Measurements from ENCODE around the gene ADAM22. TPM values are rescaled to one million over a fixed set of nuclear protein-coding genes. Genes with fewer than 3 reads are reported as not detected.

Gene ADAM22
- total and polyA plus RNA-seq, 2 donors from 2014 or later: 2.2 to 7.9 TPM

- TF ChIP-seq CTCF (IDR thresholded peaks at IDR 0.05; ENCODE audit: borderline replicate concordance, extremely low read depth, insufficient read depth): no peak
- H3K9ac ChIP-seq (ENCODE audit: low read length in 3 of 3): no peak overlapping the region
- no peak overlapping the region for H3K4me3 ChIP-seq (ENCODE audit: low read length in 3 of 3)
- H3K4me1 ChIP-seq (ENCODE audit: control insufficient read depth in 2 of 3, insufficient read depth in 2 of 3, low read depth in 1 of 3, low read length in 3 of 3): no peaks in the 10 kb centered on the region
- H3K27me3 ChIP-seq (ENCODE audit: control insufficient read depth, insufficient read depth, low read length): no peaks in the 10 kb centered on the region
- H3K36me3 ChIP-seq (ENCODE audit: control insufficient read depth in 2 of 3, insufficient read depth in 3 of 3, low read length in 3 of 3): no peaks in the 10 kb centered on the region
- H3K27ac ChIP-seq (ENCODE audit: low read depth in 2 of 2, low read length in 2 of 2): no peak overlapping the region
- H3K9me3 ChIP-seq (ENCODE audit: control insufficient read depth in 2 of 3, insufficient read depth in 1 of 3, low read length in 3 of 3): no peaks in the 10 kb centered on the region
- peak in 4 of 5 donors; percentile 21 to 52 (median 39) for DNase-seq
- no peak for FAIRE-seq
- intact Hi-C loops (cut with DNase I): no loop called here
Measured at GRCh38 chr7:87926581-87927461, 7.2 kb upstream of the ADAM22 start.

- Histone ChIP-seq H3K9ac (ENCODE audit: low read length in 3 of 3) (peak overlapping the region in 1 of 3 donors; percentile 44), H3K9me3 (ENCODE audit: control insufficient read depth in 2 of 3, insufficient read depth in 1 of 3, low read length in 3 of 3) (no peaks in the 10 kb centered on the region), H3K27ac (ENCODE audit: low read depth in 2 of 2, low read length in 2 of 2) (peak overlapping the region in 1 of 2 donors; percentile 20), H3K4me3 (ENCODE audit: low read length in 3 of 3) (peak overlapping the region; percentile 58 to 82 (median 82)), H3K27me3 (ENCODE audit: control insufficient read depth, insufficient read depth, low read length) (no peaks in the 10 kb centered on the region), H3K36me3 (ENCODE audit: control insufficient read depth in 2 of 3, insufficient read depth in 3 of 3, low read length in 3 of 3) (no peaks in the 10 kb centered on the region), H3K4me1 (ENCODE audit: control insufficient read depth in 2 of 3, insufficient read depth in 2 of 3, low read depth in 1 of 3, low read length in 3 of 3) (peaks cover 0 to 7% (median 0%) of the 10 kb centered on the region in 3 donors)
- TF ChIP-seq CTCF (IDR thresholded peaks at IDR 0.05; ENCODE audit: borderline replicate concordance, extremely low read depth, insufficient read depth): no peak
- intact Hi-C loops (cut with DNase I): no loop called here
- DNase-seq: no peak
- FAIRE-seq: no peak
Measured at GRCh38 chr7:87933605-87933952, 472 bp upstream of the ADAM22 start.

GRCh38 chr7:87934699-87935383, 790 bp downstream of the ADAM22 start:
- peak overlapping the region; percentile 71 to 84 (median 82) for H3K4me3 ChIP-seq (ENCODE audit: low read length in 3 of 3)
- H3K4me1 ChIP-seq (ENCODE audit: control insufficient read depth in 2 of 3, insufficient read depth in 2 of 3, low read depth in 1 of 3, low read length in 3 of 3): peaks cover 0 to 7% (median 0%) of the 10 kb centered on the region in 3 donors
- peak overlapping the region in 2 of 3 donors; percentile 34 to 46 for H3K9ac ChIP-seq (ENCODE audit: low read length in 3 of 3)
- FAIRE-seq: no peak
- H3K27me3 ChIP-seq (ENCODE audit: control insufficient read depth, insufficient read depth, low read length): no peaks in the 10 kb centered on the region
- TF ChIP-seq CTCF (IDR thresholded peaks at IDR 0.05; ENCODE audit: borderline replicate concordance, extremely low read depth, insufficient read depth): no peak
- H3K9me3 ChIP-seq (ENCODE audit: control insufficient read depth in 2 of 3, insufficient read depth in 1 of 3, low read length in 3 of 3): no peaks in the 10 kb centered on the region
- DNase-seq: peak; percentile 18 to 66 (median 46)
- no peaks in the 10 kb centered on the region for H3K36me3 ChIP-seq (ENCODE audit: control insufficient read depth in 2 of 3, insufficient read depth in 3 of 3, low read length in 3 of 3)
- no peak overlapping the region for H3K27ac ChIP-seq (ENCODE audit: low read depth in 2 of 2, low read length in 2 of 2)
- intact Hi-C loops (cut with DNase I): no loop called here

All from kidney (tissue), 14 donors.